ENCODE data around the gene BCAR3. TPM values are rescaled to one million over a fixed set of nuclear protein-coding genes. Genes with fewer than 3 reads are reported as not detected.

BCAR3 gene
- total RNA-seq, 1 donor from 2014 or later = 11.7 TPM

- Histone ChIP-seq H3K4me1 (peaks cover 25% of the 10 kb centered on the region), H2AFZ (replicated peaks) (no peak overlapping the region), H3K4me3 (no peak overlapping the region), H3F3A (ENCODE audit: low read depth) (peaks cover 23% of the 10 kb centered on the region), H3K4me2 (no peak overlapping the region), H3K9me3 (ENCODE audit: low read depth) (no peaks in the 10 kb centered on the region), H3K27me3 (peaks cover 38% of the 10 kb centered on the region), H4K20me1 (ENCODE audit: low read depth) (peaks cover 17% of the 10 kb centered on the region), H3K27ac (no peak overlapping the region), H3K79me2 (ENCODE audit: low read depth) (peaks cover 22% of the 10 kb centered on the region), H3K9ac (no peak overlapping the region), H3K36me3 (no peaks in the 10 kb centered on the region)
- H3K9me3 Mint-ChIP-seq = no peaks in the 10 kb centered on the region
- H3K4me1 Mint-ChIP-seq = peaks cover 35% of the 10 kb centered on the region
- TF ChIP-seq EZH2phosphoT487 (IDR thresholded peaks at IDR 0.05) (no peak), EZH2 (IDR thresholded peaks at IDR 0.05) (no peak)
- TF ChIP-seq, protein P1, sequence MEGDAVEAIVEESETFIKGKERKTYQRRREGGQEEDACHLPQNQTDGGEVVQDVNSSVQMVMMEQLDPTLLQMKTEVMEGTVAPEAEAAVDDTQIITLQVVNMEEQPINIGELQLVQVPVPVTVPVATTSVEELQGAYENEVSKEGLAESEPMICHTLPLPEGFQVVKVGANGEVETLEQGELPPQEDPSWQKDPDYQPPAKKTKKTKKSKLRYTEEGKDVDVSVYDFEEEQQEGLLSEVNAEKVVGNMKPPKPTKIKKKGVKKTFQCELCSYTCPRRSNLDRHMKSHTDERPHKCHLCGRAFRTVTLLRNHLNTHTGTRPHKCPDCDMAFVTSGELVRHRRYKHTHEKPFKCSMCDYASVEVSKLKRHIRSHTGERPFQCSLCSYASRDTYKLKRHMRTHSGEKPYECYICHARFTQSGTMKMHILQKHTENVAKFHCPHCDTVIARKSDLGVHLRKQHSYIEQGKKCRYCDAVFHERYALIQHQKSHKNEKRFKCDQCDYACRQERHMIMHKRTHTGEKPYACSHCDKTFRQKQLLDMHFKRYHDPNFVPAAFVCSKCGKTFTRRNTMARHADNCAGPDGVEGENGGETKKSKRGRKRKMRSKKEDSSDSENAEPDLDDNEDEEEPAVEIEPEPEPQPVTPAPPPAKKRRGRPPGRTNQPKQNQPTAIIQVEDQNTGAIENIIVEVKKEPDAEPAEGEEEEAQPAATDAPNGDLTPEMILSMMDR (IDR thresholded peaks at IDR 0.05) = no peak
- H3K36me3 Mint-ChIP-seq = peaks cover 3% of the 10 kb centered on the region
- DNase-seq (ENCODE audit: low spot score) = no peak
- H3K27me3 Mint-ChIP-seq (ENCODE audit: insufficient read depth, low read depth) = peaks cover 14% of the 10 kb centered on the region
- no peak overlapping the region for H3K27ac Mint-ChIP-seq
- peak overlapping the region; percentile 37 for H3K4me3 Mint-ChIP-seq
These were observed 1.6 kb upstream of the BCAR3 start for GRCh38 chr1:93683234-93683633.

DNA sequence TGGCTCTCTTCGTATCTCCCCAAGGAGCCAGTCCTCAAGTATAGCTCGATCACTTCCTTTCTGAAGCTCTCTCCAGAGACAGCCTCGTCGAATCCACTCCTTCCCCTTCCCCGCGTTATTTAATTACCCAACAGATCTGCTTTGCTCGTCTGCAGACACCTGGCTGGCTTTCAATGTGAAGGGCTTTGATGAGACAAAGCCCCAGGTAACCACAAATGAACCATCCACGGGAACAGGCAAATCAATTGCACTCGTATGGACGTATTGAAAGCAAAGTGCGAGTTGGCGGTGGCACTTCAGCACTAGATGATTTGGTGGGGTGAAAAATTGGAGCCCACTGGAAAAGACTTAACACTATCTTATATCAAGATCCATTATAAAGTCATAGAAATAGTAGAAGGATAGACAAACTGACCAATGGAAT is 364 bp upstream of the BCAR3 start:
- no peaks in the 10 kb centered on the region for H3K9me3 ChIP-seq (ENCODE audit: low read depth)
- H3K27me3 ChIP-seq = peaks cover 38% of the 10 kb centered on the region
- H2AFZ ChIP-seq (replicated peaks) = peak overlapping the region; percentile 89
- H4K20me1 ChIP-seq (ENCODE audit: low read depth) = peaks cover 25% of the 10 kb centered on the region
- TF ChIP-seq EZH2 (IDR thresholded peaks at IDR 0.05) (no peak), EZH2phosphoT487 (IDR thresholded peaks at IDR 0.05) (no peak)
- TF ChIP-seq, protein P1 (IDR thresholded peaks at IDR 0.05) = no peak
- H3K9ac ChIP-seq = no peak overlapping the region
- DNase-seq (ENCODE audit: low spot score) = no peak
- peak overlapping the region; percentile 76 for H3K4me3 ChIP-seq
- Mint-ChIP-seq H3K4me3 (peak overlapping the region; percentile 88), H3K27ac (peak overlapping the region; percentile 58), H3K9me3 (no peaks in the 10 kb centered on the region), H3K27me3 (ENCODE audit: insufficient read depth, low read depth) (peaks cover 11% of the 10 kb centered on the region), H3K36me3 (peaks cover 9% of the 10 kb centered on the region), H3K4me1 (peaks cover 37% of the 10 kb centered on the region)
- H3K36me3 ChIP-seq = no peaks in the 10 kb centered on the region
- peak overlapping the region; percentile 80 for H3K4me2 ChIP-seq
- H3K27ac ChIP-seq = no peak overlapping the region
- H3K4me1 ChIP-seq = peaks cover 21% of the 10 kb centered on the region
- H3K79me2 ChIP-seq (ENCODE audit: low read depth) = peaks cover 33% of the 10 kb centered on the region
- peaks cover 16% of the 10 kb centered on the region for H3F3A ChIP-seq (ENCODE audit: low read depth)

- peaks cover 43% of the 10 kb centered on the region for H3K4me1 Mint-ChIP-seq
- H3K9me3 Mint-ChIP-seq = no peaks in the 10 kb centered on the region
- peak overlapping the region; percentile 60 for H2AFZ ChIP-seq (replicated peaks)
- DNase-seq (ENCODE audit: low spot score) = peak; percentile 93
- H3K27ac ChIP-seq = peak overlapping the region; percentile 60
- H3K79me2 ChIP-seq (ENCODE audit: low read depth) = peaks cover 44% of the 10 kb centered on the region
- peaks cover 38% of the 10 kb centered on the region for H3K27me3 ChIP-seq
- H3F3A ChIP-seq (ENCODE audit: low read depth) = peaks cover 16% of the 10 kb centered on the region
- peak overlapping the region; percentile 76 for H3K4me3 ChIP-seq
- peaks cover 12% of the 10 kb centered on the region for H3K36me3 Mint-ChIP-seq
- H3K27me3 Mint-ChIP-seq (ENCODE audit: insufficient read depth, low read depth) = peaks cover 9% of the 10 kb centered on the region
- H3K9me3 ChIP-seq (ENCODE audit: low read depth) = no peaks in the 10 kb centered on the region
- peak overlapping the region; percentile 94 for H3K4me3 Mint-ChIP-seq
- H3K4me2 ChIP-seq = peak overlapping the region; percentile 80
- H3K9ac ChIP-seq = peak overlapping the region; percentile 8
- H3K4me1 ChIP-seq = peaks cover 27% of the 10 kb centered on the region
- H3K27ac Mint-ChIP-seq = peak overlapping the region; percentile 89
- H3K36me3 ChIP-seq = no peaks in the 10 kb centered on the region
- TF ChIP-seq EZH2 (IDR thresholded peaks at IDR 0.05) (no peak), EZH2phosphoT487 (IDR thresholded peaks at IDR 0.05) (no peak)
- TF ChIP-seq, protein P1 (IDR thresholded peaks at IDR 0.05) = peak; percentile 60
- peaks cover 25% of the 10 kb centered on the region for H4K20me1 ChIP-seq (ENCODE audit: low read depth)
These were observed 1.1 kb downstream of the BCAR3 start for GRCh38 chr1:93680420-93681100.
